Motor neuron (in vitro differentiated cells): Measurements from ENCODE around the gene ADIPOR2. TPM values are rescaled to one million over a fixed set of nuclear protein-coding genes. Genes with fewer than 3 reads are reported as not detected.
"Not testable (repeated sequence)": the region's sequence is repeated elsewhere in the genome, so short reads cannot be mapped to it uniquely, and the experiment has no call there.

Source experiments
- ATAC-seq, 8 experiments: fragments of 200-7000 bp; cut with Tn5 transposase; replicated peaks in 6 of 8; 2 replicates each; pipeline ENCODE4 v1.8.0; 2021; ENCODE audit warnings: mild to moderate bottlenecking in 8 of 8, moderate library complexity in 8 of 8
- H3K27ac ChIP-seq, 2 donors: fragments of 250-450 bp; sonication (Bioruptor Pico); 2 replicates each; pipeline ENCODE4 v1.9.0; 2021; ENCODE audit warnings: antibody characterized with exemption in 2 of 2, mild to moderate bottlenecking in 2 of 2, moderate library complexity in 1 of 2
- H3K4me1 ChIP-seq, 2 donors: fragments of 250-450 bp; sonication (Bioruptor Pico); replicated peaks in 1 of 2; 2 replicates each; pipeline ENCODE4 v1.6.1; 2021; ENCODE audit warnings: antibody characterized with exemption in 2 of 2, mild to moderate bottlenecking in 2 of 2, moderate library complexity in 1 of 2
- H3K4me3 ChIP-seq, 5 donors: fragments of 250-450 bp; sonication (Bioruptor Pico); 2 replicates each; pipeline ENCODE4 v1.9.0; 2021; ENCODE audit warnings: antibody characterized with exemption in 5 of 5, mild to moderate bottlenecking in 5 of 5, moderate library complexity in 4 of 5
- WGBS, 10 experiments: fragments of 450-650 bp; shearing (Covaris generic); methylation state at CpG; one replicate each; pipeline ENCODE4 v1.0.0; 2022; 5-methylcytosine and 5-hydroxymethylcytosine counted together
- in situ Hi-C, 9 experiments: fragments of 400-800 bp; cut with MboI; loops; one replicate each; pipeline ENCODE4 v1.15.0; 2021; ENCODE audit warnings: low sequenced_read_pairs in 9 of 9, low pct_unique_long_range_greater_than_20kb in 2 of 9; ENCODE audit not compliant: unreplicated experiment in 9 of 9
- total RNA-seq, 8 experiments: library from RNA; unstranded; fragments of 300-600 nt; gene quantifications; 2 replicates each; pipeline versions ENCODE4 v1.2.3 to v1.2.4, GENCODE V29; 2022

ADIPOR2 gene
- total RNA-seq, 8 experiments from 2014 or later: 14.1 to 49.4 (median 26.1) TPM

- H3K27ac ChIP-seq, H3K4me3 ChIP-seq, ATAC-seq, in situ Hi-C loops, H3K4me1 ChIP-seq: not testable (repeated sequence)
- 95 to 100% (median 100%) methylated on average over 1 to 5 of the region's 5 CpGs; no CpG with 5 or more reads in 3 of the 10 experiments for WGBS, 10 experiments
Measured at GRCh38 chr12:1733712-1734111, 42.8 kb downstream of the ADIPOR2 start.

- no peak overlapping the region for H3K4me3 ChIP-seq
- in situ Hi-C loops: no loop called here
- WGBS, 10 experiments: 35 to 100% (median 86%) methylated on average over 1 to 6 of the region's 6 CpGs
- H3K4me1 ChIP-seq: peaks cover 0 to 8% of the 10 kb centered on the region in 2 donors
- H3K27ac ChIP-seq: no peak overlapping the region
- ATAC-seq: peak in 2 of 8 experiments; percentile 69 to 76
Measured at GRCh38 chr12:1737652-1738286, 46.9 kb downstream of the ADIPOR2 start.

GRCh38 chr12:1738446-1738845 lies 47.6 kb downstream of the ADIPOR2 start:
- no peak overlapping the region for H3K27ac ChIP-seq
- no peak overlapping the region for H3K4me3 ChIP-seq
- peaks cover 0 to 8% of the 10 kb centered on the region in 2 donors for H3K4me1 ChIP-seq
- ATAC-seq: no peak
- in situ Hi-C loops: no loop called here

- no peak overlapping the region for H3K27ac ChIP-seq
- ATAC-seq: no peak
- WGBS, 10 experiments: 92 to 100% (median 100%) methylated on average over 1 of the region's 1 CpG; no CpG with 5 or more reads in 3 of the 10 experiments
- H3K4me1 ChIP-seq: peaks cover 0 to 8% of the 10 kb centered on the region in 2 donors
- in situ Hi-C loops: no loop called here
- H3K4me3 ChIP-seq: no peak overlapping the region
Measured at GRCh38 chr12:1739368-1739767, 48.5 kb downstream of the ADIPOR2 start.

- no peak for ATAC-seq
- 29 to 100% (median 87%) methylated on average over 1 to 5 of the region's 5 CpGs; no CpG with 5 or more reads in 1 of the 10 experiments for WGBS, 10 experiments
- Histone ChIP-seq H3K4me3 (no peak overlapping the region), H3K27ac (no peak overlapping the region), H3K4me1 (peaks cover 0 to 8% of the 10 kb centered on the region in 2 donors)
- in situ Hi-C loops: no loop called here
Measured at GRCh38 chr12:1740161-1740948, 49.5 kb downstream of the ADIPOR2 start.

GRCh38 chr12:1741154-1741949 lies 50.5 kb downstream of the ADIPOR2 start:
- WGBS, 10 experiments: 0 to 64% (median 0%) methylated on average over 1 of the region's 1 CpG; no CpG with 5 or more reads in 2 of the 10 experiments
- Histone ChIP-seq H3K27ac (no peak overlapping the region), H3K4me3 (no peak overlapping the region), H3K4me1 (peaks cover 0 to 8% of the 10 kb centered on the region in 2 donors)
- no peak for ATAC-seq
- in situ Hi-C loops: no loop called here

GRCh38 chr12:1744932-1745331 lies 54.1 kb downstream of the ADIPOR2 start:
- ATAC-seq: no peak
- 80 to 100% (median 100%) methylated on average over 1 to 2 of the region's 2 CpGs; no CpG with 5 or more reads in 1 of the 10 experiments for WGBS, 10 experiments
- Histone ChIP-seq H3K27ac (no peak overlapping the region), H3K4me3 (no peak overlapping the region), H3K4me1 (peaks cover 0 to 8% of the 10 kb centered on the region in 2 donors)
- in situ Hi-C loops: no loop called here

GRCh38 chr12:1747609-1748008 lies 56.7 kb downstream of the ADIPOR2 start:
- ATAC-seq: no peak
- H3K4me1 ChIP-seq: no peaks in the 10 kb centered on the region
- H3K4me3 ChIP-seq: no peak overlapping the region
- in situ Hi-C loops: no loop called here
- WGBS, 10 experiments: 89 to 100% (median 100%) methylated on average over 1 to 2 of the region's 2 CpGs
- H3K27ac ChIP-seq: no peak overlapping the region

GRCh38 chr12:1749019-1749418 lies 58.1 kb downstream of the ADIPOR2 start:
- in situ Hi-C loops: no loop called here
- Histone ChIP-seq H3K4me3 (no peak overlapping the region), H3K27ac (no peak overlapping the region), H3K4me1 (no peaks in the 10 kb centered on the region)
- WGBS, 10 experiments: 93 to 100% (median 99%) methylated on average over 1 to 5 of the region's 5 CpGs; no CpG with 5 or more reads in 4 of the 10 experiments
- ATAC-seq: no peak

- H3K4me3 ChIP-seq: no peak overlapping the region
- 70 to 100% (median 94%) methylated on average over 1 to 3 of the region's 3 CpGs; no CpG with 5 or more reads in 1 of the 10 experiments for WGBS, 10 experiments
- no peak overlapping the region for H3K27ac ChIP-seq
- in situ Hi-C loops: no loop called here
- H3K4me1 ChIP-seq: no peaks in the 10 kb centered on the region
- ATAC-seq: no peak
Measured at GRCh38 chr12:1750300-1750699, 59.4 kb downstream of the ADIPOR2 start.

- H3K4me3 ChIP-seq: no peak overlapping the region
- no peak for ATAC-seq
- 81 to 100% (median 97%) methylated on average over 1 to 2 of the region's 2 CpGs; no CpG with 5 or more reads in 1 of the 10 experiments for WGBS, 10 experiments
Measured at GRCh38 chr12:1758376-1758775, 67.5 kb downstream of the ADIPOR2 start.

GRCh38 chr12:1758887-1759286 lies 68.0 kb downstream of the ADIPOR2 start:
- Histone ChIP-seq H3K4me1 (no peaks in the 10 kb centered on the region), H3K27ac (no peak overlapping the region), H3K4me3 (no peak overlapping the region)
- in situ Hi-C loops: no loop called here
- no peak for ATAC-seq
- WGBS, 10 experiments: 42 to 100% (median 80%) methylated on average over 1 to 4 of the region's 4 CpGs; no CpG with 5 or more reads in 1 of the 10 experiments

More at GRCh38 chr12:1758376-1758775, 67.5 kb downstream of the ADIPOR2 start:
- Histone ChIP-seq H3K4me1 (no peaks in the 10 kb centered on the region), H3K27ac (no peak overlapping the region)
- in situ Hi-C loops: no loop called here
